H54 (cell line): ENCODE measurements around the gene CDH23.

Experiments used
- DNase-seq: peaks from one replicate; pipeline ENCODE4 v3.0.0; 2011; ENCODE audit warnings: low spot score, mixed read lengths; ENCODE audit not compliant: insufficient read length
- FAIRE-seq: peaks from 3 replicates; lab custom pipeline; 2011; peaks lifted over from hg19 to GRCh38; lab: Jason Lieb, UNC
- POLR2A ChIP-seq: IDR thresholded peaks from 2 replicates; pipeline ENCODE4 v1.6.1; 2011; ENCODE audit warnings: low read depth, mild to moderate bottlenecking, low read length

CDH23 gene

GRCh38 chr10:71569775-71570588 is 173.3 kb downstream of the CDH23 start:
- no peak for TF ChIP-seq POLR2A
- DNase-seq = peak; percentile 76
- no peak for FAIRE-seq

DNA sequence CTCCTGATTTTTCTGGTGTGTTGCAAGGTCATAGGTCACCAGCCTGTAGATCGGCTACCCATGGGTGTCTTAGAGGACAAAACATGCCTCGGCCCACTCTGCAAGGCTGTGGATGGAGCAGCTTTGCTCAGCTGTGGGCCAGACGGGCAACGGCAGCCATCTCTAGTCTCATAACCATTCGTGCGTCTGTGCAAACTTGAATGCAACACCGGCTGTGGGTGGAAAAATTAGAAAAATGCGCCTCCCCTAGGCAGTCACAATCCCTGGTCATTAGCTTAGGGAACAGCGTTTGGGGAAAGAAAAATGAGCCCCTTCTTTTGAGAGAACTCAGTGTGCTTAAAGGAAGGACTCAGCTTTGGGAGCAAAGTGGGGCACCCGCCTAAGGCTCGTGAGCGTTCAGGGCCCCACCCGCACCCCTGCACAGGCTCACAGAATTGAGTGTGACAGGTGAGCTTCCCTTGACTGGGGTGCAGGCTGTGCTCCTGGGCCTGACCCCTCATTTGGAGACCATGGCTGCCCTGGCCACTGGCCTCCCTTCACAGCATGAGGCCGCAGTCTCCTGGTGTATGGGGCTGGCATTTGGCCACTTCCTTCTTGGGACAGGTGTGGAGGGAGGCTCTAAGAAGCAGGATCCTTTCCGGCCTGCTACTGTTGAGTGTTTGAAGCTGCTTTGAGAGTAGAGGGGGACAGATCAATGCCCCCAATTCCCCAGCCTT is 174.9 kb downstream of the CDH23 start:
- no peak for DNase-seq
- TF ChIP-seq POLR2A = no peak
- FAIRE-seq = no peak

DNA sequence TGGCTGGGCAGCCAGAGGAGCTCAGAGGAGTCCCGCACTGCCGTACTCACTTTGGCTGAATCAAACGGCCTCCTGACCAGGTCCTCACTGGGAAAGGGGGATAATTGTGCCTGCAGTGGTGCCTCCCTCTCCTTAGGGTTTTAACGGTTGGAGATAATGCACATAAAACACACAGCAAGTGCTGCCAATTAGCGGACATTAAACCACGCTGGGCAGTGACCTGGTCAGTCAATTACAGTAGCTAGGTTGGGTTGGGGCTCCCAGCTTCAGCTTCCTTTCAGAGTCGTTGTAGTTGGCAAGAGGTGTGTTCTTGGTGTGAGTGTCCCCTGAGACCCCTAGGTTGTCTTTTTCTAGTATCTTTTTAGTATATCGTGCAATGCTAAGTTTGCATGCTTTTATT is 176.2 kb downstream of the CDH23 start:
- DNase-seq (no peak), FAIRE-seq (no peak)
- no peak for TF ChIP-seq POLR2A

- no peak for TF ChIP-seq POLR2A
- DNase-seq (no peak), FAIRE-seq (no peak)
Measured at GRCh38 chr10:71573562-71574518, 177.1 kb downstream of the CDH23 start.

- FAIRE-seq (no peak), DNase-seq (no peak)
- no peak for TF ChIP-seq POLR2A
Measured at GRCh38 chr10:71575451-71575850, 178.7 kb downstream of the CDH23 start.

DNA sequence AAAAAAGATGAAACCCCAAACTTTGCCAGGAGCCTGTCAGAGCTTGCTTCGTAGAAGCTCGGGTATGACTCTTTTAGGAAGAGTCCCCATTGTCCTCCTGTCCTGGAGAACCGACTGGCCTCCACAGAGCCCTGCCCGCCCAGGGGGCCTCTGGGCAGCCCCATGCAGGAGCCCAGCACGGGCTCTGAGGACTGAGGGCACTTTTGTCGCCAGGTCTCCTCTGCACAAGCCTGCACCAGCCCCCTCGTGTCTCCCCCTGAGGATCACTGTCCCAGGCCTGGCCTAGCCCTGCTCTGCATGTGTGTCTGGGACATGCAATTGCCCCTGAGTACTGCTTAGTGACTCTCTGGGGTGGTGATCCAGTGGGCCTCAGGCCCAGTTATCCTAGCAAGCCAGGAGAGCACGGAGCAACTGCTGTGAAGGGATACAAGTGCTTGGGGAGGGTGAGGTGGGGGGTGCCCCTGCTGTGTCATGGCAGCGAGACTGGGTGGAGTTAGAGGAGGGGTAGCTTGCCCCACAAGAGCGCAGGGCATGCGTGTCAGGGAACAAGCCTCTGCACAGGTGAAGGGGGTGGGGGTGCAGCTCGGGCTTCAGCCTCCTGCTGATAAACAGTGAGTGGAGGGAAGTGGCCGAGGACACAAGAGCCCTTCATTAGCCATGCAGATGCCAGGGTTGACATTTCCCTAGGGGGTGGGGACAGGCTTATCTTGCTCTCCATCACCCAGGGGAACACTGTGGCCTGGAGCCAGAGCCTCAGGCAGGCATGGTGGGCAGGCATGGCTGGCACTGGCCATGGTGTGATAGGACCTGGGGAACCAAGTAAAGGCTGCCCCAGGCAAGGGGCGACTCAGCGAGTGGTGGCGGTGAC is 179.4 kb downstream of the CDH23 start:
- no peak for TF ChIP-seq POLR2A
- FAIRE-seq (no peak), DNase-seq (no peak)

GRCh38 chr10:71576842-71577241 is 180.1 kb downstream of the CDH23 start:
- no peak for TF ChIP-seq POLR2A
- no peak for FAIRE-seq
- DNase-seq = no peak

GRCh38 chr10:71577345-71577744 is 180.6 kb downstream of the CDH23 start:
- no peak for TF ChIP-seq POLR2A
- FAIRE-seq = no peak
- DNase-seq = no peak

GRCh38 chr10:71578069-71578468 is 181.3 kb downstream of the CDH23 start:
- TF ChIP-seq POLR2A = no peak
- no peak for DNase-seq
- FAIRE-seq = no peak

- TF ChIP-seq POLR2A = no peak
- DNase-seq (no peak), FAIRE-seq (no peak)
Measured at GRCh38 chr10:71579668-71580067, 182.9 kb downstream of the CDH23 start.

GRCh38 chr10:71580415-71580814 is 183.7 kb downstream of the CDH23 start:
- DNase-seq = no peak
- no peak for TF ChIP-seq POLR2A
- no peak for FAIRE-seq

DNA sequence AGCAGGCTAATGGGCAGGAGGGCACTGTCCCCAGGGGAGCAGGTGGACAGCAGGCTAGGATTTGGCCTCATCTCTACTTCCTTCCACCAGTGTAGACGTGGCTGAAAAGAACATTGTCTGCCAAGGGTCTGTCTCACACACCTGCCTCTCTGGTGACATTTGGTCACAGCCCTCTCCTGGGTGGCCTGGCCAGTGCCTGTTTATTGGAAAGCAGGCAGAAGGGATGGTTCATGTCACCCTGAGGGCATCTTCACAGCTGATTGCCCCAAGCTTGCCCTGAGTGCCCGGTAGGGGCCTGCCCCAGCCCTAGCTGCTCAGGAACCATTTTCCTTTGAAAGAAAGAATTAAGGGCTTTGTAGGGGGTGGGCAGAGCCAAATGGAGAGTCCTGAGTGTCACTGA is 184.2 kb downstream of the CDH23 start:
- DNase-seq (no peak), FAIRE-seq (no peak)
- TF ChIP-seq POLR2A = no peak

DNA sequence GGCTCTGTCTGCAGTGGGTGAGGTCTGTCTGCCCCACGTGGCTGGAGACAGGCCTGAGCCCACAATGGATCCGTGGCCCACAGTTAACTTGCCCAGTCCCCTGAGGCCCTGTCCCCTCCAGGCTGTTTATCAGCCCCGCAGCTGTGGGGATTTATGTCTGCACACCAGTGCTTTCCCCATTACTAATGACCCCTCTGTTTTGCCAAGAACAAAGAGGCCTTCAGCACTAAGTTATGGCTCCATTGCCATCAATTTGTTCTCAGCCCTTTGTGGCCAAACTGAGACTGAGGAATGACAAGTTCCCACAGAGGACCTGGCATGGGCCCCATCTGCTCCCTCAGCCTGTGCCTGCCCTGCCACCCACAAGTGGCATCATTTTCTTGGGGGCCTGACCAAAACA is 184.7 kb downstream of the CDH23 start:
- DNase-seq = no peak
- TF ChIP-seq POLR2A = no peak
- FAIRE-seq = no peak
